Forelimb muscle (tissue), 1 donor: Measurements from ENCODE around the gene NKX2-2. TPM values are rescaled to one million over a fixed set of nuclear protein-coding genes. Genes with fewer than 3 reads are reported as not detected.
"Not testable (repeated sequence)": the region's sequence is repeated elsewhere in the genome, so short reads cannot be mapped to it uniquely, and the experiment has no call there.

Experiments used
- DNase-seq: peaks from one replicate; pipeline ENCODE4 v3.0.0-alpha.2; 2013; ENCODE audit warnings: low read depth
- polyA plus RNA-seq: library from polyadenylated mRNA; unstranded; fragments of 120-200 nt; gene quantifications from one replicate; pipeline ENCODE4 v1.2.1, GENCODE V29; 2013; ENCODE audit not compliant: insufficient read length

The NKX2-2 gene
- polyA plus RNA-seq, 1 donor = 0.13 TPM

DNA sequence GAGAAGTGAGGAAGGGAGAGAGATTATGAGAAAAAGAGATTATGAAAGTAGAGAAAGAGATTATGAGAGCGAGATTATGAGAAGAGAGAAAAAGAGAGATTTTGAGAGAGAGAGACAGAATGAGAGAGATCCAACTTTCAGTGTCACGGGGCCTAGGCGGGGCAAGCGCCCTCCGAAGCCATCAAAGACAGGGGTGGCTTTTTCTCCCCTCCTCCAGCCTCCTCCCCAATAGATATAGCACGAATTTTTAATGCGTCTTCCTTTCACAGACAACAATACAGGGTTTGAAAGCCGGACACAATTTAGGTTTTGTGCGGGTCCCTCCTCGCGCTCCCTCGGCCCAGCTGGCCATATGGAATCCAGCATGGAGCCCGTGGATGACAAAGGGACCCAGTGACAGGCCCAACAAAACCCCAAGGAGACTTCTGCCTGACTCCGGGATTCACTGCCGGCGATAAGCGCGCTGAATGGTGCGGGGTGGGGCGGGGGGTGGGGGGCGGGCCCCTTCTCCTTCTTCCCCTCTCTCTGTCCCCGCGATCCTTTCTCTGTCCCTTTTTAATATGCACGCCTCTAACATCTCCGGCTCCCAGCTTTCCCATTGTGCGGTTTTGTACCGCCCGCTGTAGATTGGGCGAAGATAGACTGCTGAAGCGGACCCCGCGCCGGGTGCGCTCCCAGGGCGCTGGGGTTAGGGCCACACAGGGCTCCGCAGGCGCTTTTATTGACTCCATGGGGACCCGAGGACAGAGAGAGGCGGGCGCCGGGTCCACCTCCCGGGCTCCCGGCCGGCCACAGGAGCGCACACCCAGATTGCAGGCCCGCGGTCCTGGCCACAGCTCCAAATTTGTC is 5.4 kb downstream of the NKX2-2 start:
- no peak for DNase-seq

DNA sequence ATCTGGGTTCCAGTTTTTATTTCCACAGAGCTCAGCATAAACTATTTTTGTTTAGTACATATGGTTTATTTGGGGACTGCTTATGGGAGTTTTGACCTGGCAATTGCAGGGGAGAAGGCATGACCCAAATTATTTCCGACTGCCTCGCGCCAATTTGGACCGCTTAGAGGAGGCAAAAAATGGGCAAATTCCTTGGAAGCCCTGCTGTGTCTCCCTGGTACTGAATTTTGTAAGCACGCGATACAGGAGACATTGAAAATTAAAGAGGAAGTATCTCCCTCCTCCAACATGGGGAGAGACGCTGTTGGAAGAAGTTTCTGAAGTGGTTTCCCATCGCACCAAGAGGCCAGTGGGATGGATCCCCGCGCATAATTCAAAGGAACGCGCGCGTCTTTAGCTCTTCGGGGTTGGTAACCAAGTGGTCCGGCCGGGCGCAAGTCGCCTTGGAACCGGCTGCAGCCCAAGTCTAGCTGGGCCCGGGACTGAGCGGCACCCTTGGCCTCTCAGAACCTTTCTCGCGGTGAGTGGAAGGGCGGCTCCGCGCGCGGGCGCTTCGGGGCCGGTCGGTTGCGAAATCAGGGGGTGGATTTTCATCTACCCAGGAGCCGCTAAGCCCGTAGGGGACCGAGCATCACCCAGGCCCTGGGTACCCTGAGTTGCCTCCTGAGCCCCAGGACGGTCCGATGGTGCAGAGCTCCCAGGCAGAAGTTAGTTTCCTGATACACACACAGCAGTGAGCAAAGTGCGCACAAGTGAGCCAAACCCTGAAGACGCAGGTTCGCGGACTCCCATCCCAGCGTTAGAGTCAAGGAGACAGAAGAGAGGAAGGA is 6.2 kb downstream of the NKX2-2 start:
- no peak for DNase-seq

DNA sequence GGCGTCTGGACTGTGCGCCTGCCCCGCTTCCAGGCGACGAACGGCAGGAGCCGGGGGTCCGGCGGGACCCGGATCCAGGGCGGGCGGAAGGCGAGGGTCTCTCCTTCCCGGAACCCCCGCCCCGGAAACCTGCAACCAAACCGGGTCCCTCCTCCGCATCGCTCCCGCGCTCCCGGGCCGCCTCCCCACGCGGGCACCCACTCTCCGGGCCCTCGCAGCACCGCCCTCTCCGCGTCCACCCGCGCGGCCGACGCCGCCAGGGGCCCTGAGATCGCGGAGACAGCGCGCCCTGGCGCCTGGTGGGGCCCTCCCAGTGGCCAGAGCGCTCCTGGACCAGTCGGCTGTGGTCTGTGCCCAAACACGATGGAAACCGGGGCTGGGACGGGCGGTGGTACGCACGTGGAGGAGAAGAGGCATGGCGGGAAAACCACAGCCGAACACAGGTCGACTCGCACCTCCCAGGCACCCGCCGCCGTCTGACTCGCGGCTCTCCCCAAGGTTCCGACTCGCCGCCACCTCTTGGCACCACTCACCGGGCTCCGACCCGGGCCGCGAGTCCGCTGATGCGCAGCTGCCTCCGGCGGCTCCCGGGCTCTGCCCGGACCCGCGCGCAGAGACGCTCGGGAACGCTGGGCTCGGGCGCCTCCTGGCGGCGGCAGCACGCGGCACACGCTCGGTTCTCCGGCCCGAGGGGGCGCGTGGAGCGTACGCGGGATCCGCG is 7.9 kb downstream of the NKX2-2 start:
- DNase-seq = no peak

- DNase-seq = no peak
These were observed 8.6 kb downstream of the NKX2-2 start for GRCh38 chr20:21505161-21505809.

DNA sequence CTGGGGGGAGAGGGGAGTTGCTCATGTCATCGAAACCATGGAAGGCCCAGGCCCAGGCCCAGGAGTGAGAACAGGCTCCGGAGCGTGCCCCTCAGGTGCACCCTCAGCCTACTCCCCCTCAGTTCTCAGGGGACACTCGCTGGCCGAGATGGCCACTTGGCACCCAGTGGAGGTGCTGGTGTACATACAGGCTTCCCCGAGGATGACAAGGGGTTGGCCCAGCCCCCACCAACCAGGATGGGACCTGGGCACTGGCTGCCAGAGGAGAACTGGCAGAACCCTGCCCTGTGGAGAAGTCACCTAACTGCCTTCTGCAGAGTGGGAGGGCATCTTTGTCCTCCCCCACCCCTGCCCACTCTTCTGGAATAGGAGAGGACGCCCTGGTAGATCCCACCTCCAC is 9.5 kb downstream of the NKX2-2 start:
- DNase-seq = no peak

- DNase-seq = no peak
These were observed 10.5 kb downstream of the NKX2-2 start for GRCh38 chr20:21503345-21503744.

DNA sequence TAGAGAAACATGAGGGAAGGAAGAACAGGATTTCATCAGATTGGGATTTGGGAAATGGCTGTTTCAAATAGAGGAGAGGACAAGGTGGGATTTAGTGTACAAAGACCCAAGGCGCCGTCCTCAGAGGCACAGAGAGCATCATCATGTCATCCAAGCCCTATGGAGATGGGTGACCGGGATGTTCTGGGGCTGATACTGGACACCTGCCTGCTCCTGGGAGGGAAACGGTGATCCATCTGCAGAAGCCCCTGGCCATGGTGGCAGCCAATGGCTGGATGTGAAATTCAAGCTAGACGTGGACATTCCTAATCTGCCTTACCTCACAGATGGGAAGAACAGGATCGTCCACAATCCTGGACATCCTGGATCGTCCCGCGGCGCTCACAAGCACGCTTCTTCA is 12.7 kb downstream of the NKX2-2 start:
- no peak for DNase-seq

- DNase-seq = no peak
These were observed 13.3 kb downstream of the NKX2-2 start for GRCh38 chr20:21500599-21500998.

DNA sequence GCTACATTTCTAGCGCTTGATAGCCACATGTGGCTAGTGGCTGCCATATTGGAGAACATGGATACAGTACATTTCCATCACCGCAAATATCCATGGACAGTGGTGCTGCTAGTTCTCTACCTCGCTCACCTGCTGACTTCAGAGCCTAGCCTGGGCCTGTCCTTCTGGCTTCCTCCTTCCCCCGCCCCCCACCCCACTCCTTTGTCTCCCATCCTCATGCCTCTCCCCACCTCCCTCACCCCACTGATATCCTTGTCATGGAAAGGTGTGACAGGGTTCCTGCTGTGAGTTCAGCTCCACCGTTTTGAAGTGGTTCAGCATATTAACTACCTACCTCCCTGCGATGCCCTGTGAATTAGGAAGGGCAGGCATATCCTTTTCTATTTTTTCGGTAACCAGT is 14.2 kb downstream of the NKX2-2 start:
- DNase-seq = no peak

DNA sequence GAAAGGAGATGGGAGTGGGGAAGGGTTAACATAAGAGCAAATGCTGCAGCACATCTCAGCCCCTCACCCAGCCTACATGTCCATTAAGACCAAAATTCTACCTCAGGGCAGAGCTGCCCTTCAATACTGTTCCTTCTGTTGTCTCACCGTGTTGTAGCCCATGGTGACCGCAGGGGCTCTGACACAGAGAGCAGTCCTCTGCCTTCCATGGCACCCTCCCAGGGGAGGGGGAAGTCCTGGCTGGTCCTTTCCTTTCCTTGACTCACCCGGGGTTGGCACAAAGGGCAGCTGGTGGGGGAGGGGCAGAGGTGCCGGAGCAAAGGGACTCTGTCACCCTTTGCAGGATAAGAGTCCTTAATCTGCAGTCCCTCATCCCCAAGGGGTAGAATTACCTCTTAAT is 15.2 kb downstream of the NKX2-2 start:
- no peak for DNase-seq

DNA sequence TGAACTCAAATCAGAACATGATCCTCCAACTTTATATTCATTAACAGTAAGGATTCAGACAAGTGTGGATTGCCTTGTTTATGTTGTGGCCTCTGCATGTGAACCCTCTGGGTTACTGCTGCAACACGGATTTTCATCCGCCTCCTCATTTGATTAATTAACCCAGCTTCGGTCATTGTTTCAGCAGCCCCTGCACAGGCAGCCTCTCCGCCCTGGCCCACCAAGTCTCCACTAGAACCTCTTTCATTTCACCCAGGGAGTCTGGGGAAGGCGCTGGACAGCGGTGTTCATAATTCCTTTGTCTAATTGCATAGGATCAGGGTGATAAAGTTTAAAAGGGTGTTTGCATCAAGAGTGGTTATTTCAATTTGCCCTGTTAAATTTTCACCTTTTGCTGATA is 15.7 kb downstream of the NKX2-2 start:
- DNase-seq = no peak

DNA sequence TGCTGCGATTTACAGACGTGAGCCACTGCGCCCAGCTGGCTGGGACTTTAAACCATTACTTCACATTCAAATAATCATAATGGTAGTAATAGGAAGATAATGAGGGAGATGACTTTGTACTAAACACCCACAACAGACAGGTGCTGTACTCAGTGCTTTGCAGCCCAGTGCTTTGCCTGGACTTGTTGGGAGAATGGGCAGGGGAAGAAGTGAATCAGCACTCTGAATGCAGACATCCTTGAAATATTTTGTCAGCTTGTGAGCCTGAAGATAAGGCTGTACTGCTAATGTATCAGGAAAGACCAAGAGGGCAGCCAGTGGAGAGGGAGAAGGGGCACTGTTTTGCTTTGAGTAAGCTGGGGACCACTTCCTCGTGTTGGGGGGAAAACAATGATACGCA is 17.4 kb downstream of the NKX2-2 start:
- DNase-seq = no peak

GRCh38 chr20:21493049-21493448 is 20.8 kb downstream of the NKX2-2 start:
- no peak for DNase-seq

DNA sequence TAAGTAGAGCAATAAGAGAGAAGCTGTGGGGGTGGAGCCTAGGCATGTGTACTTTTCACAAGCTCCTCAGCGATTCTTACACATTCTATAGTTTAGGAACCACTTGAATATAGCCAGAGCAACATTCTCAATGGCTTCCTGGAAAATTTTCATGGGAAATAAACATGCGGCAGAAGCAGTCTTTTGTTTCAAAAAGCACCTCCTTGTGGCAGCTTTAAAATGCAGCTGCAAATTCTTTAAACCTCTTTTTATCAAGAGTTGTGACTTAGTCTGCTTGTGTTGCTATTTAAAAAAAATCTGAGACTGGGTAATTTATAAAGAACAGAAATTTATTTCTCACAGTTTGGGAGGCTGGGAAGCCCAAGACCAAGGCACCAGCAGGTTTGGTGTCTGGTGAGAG is 23.8 kb downstream of the NKX2-2 start:
- no peak for DNase-seq

DNA sequence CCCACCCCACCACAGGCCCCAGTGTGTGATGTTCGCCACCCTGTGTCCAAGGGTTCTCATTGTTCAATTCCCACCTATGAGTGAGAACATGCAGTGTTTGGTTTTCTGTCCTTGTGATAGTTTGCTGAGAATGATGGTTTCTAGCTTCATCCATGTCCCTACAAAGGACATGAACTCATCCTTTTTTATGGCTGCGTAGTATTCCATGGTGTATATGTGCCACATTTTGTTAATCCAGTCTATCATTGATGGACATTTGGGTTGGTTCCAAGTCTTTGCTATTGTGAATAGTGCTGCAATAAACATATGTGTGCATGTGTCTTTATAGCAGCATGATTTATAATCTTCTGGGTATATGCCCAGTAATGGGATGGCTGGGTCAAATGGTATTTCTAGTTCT is 33.7 kb downstream of the NKX2-2 start:
- DNase-seq = not testable (repeated sequence)

- no peak for DNase-seq
These were observed 48.1 kb downstream of the NKX2-2 start for GRCh38 chr20:21465799-21466198.

DNA sequence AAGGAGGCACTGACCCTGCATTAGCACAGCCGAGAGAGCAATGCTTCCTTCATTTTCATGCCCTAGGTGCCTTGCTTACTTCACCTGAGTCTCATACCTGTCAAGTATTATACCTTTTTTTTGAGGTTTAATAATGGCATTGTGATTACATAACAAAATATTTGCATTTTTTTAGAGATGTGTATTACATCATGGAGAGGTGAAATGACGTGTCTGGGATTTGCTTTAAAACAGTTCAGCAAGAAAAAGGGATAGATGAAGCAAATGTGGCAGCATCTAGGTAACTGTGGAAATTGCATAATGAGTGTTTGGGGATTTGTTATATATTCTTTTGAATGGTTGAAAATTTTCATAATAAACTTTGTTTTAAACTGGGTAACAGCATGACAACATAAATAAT is 48.9 kb downstream of the NKX2-2 start:
- DNase-seq = no peak

Other genes with a start within 250 kb of the NKX2-2 start
- 42.3 TPM for gene XRN2, start 210.7 kb downstream of the NKX2-2 start, polyA plus RNA-seq
- gene NKX2-4, start 116.5 kb downstream of the NKX2-2 start, polyA plus RNA-seq = not detected
- 1.9 TPM for gene PAX1, start 191.6 kb upstream of the NKX2-2 start, polyA plus RNA-seq